Memory B cell (primary cell): ENCODE data around the gene CNN2.
A peak's percentile ranks its signal among the peaks of the same experiment; 100 is the strongest.

Experiments
- ATAC-seq: fragments of 150-1000 bp; cut with Tn5 transposase; 2 replicates; pipeline ENCODE4 v1.10.0; 2021; ENCODE audit warnings: low read depth, mild to moderate bottlenecking, moderate library complexity
- DNase-seq, 2 donors: peaks; one replicate each; pipeline ENCODE4 v3.0.0; 2022; ENCODE audit warnings: low spot score in 2 of 2
- H3K27ac Mint-ChIP-seq: one replicate; pipeline ENCODE4 v1.8.0; 2022; ENCODE audit warnings: mild to moderate bottlenecking, moderate library complexity, mixed read lengths
- H3K27me3 Mint-ChIP-seq: one replicate; pipeline ENCODE4 v1.8.0; 2022; ENCODE audit warnings: mixed read lengths
- H3K36me3 Mint-ChIP-seq: one replicate; pipeline ENCODE4 v1.8.0; 2022; ENCODE audit warnings: mild to moderate bottlenecking, mixed read lengths
- H3K4me1 Mint-ChIP-seq: one replicate; pipeline ENCODE4 v1.8.0; 2022; ENCODE audit warnings: mixed read lengths
- H3K4me3 Mint-ChIP-seq: one replicate; pipeline ENCODE4 v1.8.0; 2022; ENCODE audit warnings: mild to moderate bottlenecking, moderate library complexity, mixed read lengths
- H3K9me3 Mint-ChIP-seq: one replicate; pipeline ENCODE4 v1.8.0; 2022; ENCODE audit warnings: mixed read lengths

Gene CNN2

DNA sequence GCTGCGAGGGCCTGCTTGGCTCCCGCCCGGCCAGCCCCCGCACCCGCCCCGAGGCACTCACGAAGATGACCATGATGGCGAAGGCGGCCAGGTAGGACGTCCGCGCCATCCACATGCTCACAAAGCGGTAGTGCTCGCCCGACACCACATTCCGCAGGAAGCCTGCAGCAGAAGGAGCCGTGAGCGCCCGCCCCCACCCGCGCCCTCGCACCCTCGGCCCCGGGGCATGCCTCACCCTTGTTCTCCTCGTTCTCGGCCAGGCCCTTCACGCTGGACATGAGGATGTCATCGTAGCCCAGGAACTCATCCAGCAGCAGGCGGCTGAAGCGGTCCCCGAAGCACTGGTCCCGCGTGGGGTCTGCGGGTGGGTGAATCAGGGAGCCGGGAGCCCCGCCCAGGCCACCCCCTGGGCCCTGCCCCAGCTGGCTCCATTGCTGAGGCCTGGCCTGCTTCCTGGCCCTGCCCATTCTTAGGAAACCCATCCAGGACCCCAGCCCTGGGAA, 14.5 kb upstream of the CNN2 start:
- ATAC-seq (no peak), DNase-seq (no peak)
- no peaks in the 10 kb centered on the region for H3K27me3 Mint-ChIP-seq
- no peaks in the 10 kb centered on the region for H3K9me3 Mint-ChIP-seq
- H3K36me3 Mint-ChIP-seq, result peaks cover 7% of the 10 kb centered on the region
- H3K4me3 Mint-ChIP-seq, result no peak overlapping the region
- H3K4me1 Mint-ChIP-seq, result peaks cover 8% of the 10 kb centered on the region
- no peak overlapping the region for H3K27ac Mint-ChIP-seq

DNA sequence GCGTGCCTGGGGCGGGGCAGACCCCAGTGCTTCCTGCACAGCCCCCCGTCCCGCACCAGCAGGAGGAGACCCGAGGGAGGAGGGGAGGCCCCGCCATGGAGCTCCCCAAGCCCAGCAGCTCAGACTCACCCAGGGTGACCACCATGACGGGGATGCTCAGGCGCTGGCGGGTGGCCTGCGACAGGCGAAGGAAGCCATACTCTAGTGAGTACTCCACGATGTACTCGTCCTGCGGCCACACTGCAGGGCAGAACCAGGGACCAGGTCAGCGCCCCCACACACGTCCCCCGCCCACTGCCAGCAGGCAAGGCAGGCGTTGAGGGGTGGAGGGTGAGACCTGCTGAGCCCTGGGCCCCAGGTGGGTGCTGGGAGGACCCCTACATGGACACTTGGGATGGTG, 14.1 kb upstream of the CNN2 start:
- peaks cover 12% of the 10 kb centered on the region for H3K4me1 Mint-ChIP-seq
- H3K4me3 Mint-ChIP-seq, result no peak overlapping the region
- H3K9me3 Mint-ChIP-seq, result no peaks in the 10 kb centered on the region
- no peak for ATAC-seq
- DNase-seq, result no peak
- H3K36me3 Mint-ChIP-seq, result peaks cover 4% of the 10 kb centered on the region
- H3K27me3 Mint-ChIP-seq, result no peaks in the 10 kb centered on the region
- no peak overlapping the region for H3K27ac Mint-ChIP-seq

GRCh38 chr19:1013218-1013617, 13.2 kb upstream of the CNN2 start:
- Mint-ChIP-seq H3K9me3 (no peaks in the 10 kb centered on the region), H3K4me3 (no peak overlapping the region), H3K27ac (no peak overlapping the region)

GRCh38 chr19:1014161-1015060, 12.0 kb upstream of the CNN2 start:
- DNase-seq (no peak), ATAC-seq (no peak)
- no peaks in the 10 kb centered on the region for H3K9me3 Mint-ChIP-seq
- no peaks in the 10 kb centered on the region for H3K27me3 Mint-ChIP-seq
- H3K27ac Mint-ChIP-seq, result no peak overlapping the region
- H3K4me3 Mint-ChIP-seq, result no peak overlapping the region
- H3K4me1 Mint-ChIP-seq, result peaks cover 21% of the 10 kb centered on the region
- H3K36me3 Mint-ChIP-seq, result peaks cover 4% of the 10 kb centered on the region

More at GRCh38 chr19:1013218-1013617, 13.2 kb upstream of the CNN2 start:
- DNase-seq (no peak), ATAC-seq (no peak)
- Mint-ChIP-seq H3K27me3 (no peaks in the 10 kb centered on the region), H3K4me1 (peaks cover 19% of the 10 kb centered on the region), H3K36me3 (peaks cover 4% of the 10 kb centered on the region)

DNA sequence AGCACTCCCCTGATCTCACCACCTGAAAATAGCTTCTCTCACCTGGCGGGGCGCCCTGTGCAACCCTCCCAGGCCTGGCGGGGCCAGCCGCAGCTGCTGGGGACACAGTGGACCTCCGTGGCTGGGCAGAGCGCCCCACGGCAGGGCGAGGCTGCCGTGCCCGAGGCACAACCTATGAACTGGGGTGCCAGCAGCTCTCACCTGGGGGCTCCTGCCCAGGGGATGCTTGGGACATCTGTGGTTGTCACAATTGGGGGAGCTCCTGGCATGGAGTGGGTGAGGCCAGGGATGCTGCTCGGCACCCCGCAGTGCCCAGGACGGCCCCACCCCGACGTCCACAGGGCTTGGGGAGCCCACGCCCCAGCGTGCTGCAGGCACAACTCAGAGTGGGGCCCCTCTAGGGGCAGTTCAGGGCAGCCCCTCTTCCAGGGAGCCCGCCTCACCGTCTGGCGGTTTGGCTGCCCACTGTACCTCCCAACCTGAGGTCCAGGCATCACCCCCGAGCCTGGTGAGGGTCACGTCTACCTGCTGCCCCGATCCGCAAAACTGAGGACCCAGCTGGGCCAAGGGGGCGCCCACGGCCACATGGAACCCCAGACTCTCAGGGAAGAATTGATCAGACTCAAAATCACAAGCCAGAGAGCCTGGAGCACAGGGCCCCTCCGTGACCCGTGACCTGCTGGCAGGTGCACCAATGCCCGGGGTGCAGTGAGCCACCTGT, 11.2 kb upstream of the CNN2 start:
- H3K4me1 Mint-ChIP-seq, result peaks cover 24% of the 10 kb centered on the region
- no peaks in the 10 kb centered on the region for H3K27me3 Mint-ChIP-seq
- peaks cover 4% of the 10 kb centered on the region for H3K36me3 Mint-ChIP-seq
- ATAC-seq (no peak), DNase-seq (no peak)
- H3K27ac Mint-ChIP-seq, result no peak overlapping the region
- H3K9me3 Mint-ChIP-seq, result no peaks in the 10 kb centered on the region
- H3K4me3 Mint-ChIP-seq, result no peak overlapping the region

DNA sequence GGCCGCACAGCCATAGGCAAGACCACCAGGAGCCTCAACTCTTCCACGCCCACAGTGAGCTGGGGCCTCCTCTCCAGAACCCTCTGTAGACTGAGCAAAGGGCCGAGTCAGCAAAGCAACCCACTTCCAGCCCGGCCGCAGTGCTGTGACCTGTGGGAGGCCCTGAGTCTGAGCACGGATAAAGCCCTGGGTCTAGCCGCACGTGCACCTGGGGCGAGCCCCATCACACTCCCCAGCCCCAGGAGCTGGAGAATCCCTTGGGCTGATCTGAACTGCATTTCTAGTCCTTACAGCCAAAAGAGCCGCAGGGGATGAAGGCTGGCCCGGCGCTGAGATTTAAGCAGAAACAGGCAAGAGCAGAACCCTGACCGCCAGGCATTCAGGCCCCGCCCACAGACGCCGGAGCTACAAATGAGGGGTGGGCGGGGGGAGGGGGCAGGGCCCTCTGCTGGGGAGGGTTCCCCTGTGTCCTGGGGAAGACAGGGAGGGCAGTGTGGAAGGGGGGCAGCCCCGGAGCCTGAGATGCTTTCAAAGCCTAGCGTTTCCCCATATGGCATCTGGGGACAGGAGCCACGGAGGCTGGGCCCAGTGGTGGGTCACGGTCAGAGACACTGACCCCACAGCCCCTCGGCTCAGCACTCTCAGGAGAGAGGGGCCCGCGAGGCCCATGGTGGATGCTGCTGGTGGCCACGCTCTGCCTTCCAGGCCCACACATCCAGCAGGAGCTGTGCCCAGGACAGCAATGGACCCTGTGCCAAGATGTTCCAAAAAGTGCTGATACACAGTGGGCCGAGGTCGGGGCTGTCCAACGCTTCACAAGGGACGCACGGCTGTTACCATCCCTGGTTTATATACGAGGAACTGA, 10.4 kb upstream of the CNN2 start:
- no peaks in the 10 kb centered on the region for H3K9me3 Mint-ChIP-seq
- H3K4me1 Mint-ChIP-seq, result peaks cover 24% of the 10 kb centered on the region
- peaks cover 4% of the 10 kb centered on the region for H3K36me3 Mint-ChIP-seq
- H3K27ac Mint-ChIP-seq, result no peak overlapping the region
- DNase-seq (no peak), ATAC-seq (no peak)
- H3K4me3 Mint-ChIP-seq, result peak overlapping the region; percentile 80
- H3K27me3 Mint-ChIP-seq, result no peaks in the 10 kb centered on the region

DNA sequence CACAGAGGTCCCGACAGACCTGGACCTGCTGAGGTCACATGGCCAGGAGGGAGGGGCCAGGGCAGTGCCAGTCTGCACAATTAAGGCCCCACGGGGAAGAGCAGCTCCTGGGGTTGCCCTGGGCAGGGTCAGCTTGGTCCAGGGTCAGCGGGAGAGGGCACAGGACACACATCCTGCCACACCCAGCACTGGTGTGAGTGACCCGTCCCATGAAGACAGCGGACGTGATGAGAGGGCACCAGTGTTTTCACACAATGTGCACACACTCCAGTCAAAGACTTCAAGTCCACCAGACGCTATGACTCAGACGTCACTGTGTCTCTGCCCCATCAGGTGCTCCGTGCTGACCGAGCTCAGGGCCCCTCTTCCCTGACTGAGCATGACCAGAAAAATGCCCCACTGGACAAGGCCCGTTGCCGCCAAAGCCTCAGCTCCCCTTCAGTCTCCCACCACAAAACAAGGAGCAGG, 9.7 kb upstream of the CNN2 start:
- H3K27me3 Mint-ChIP-seq, result no peaks in the 10 kb centered on the region
- ATAC-seq (no peak), DNase-seq (no peak)
- no peaks in the 10 kb centered on the region for H3K9me3 Mint-ChIP-seq
- H3K4me3 Mint-ChIP-seq, result peak overlapping the region; percentile 80
- peak overlapping the region; percentile 84 for H3K27ac Mint-ChIP-seq
- H3K36me3 Mint-ChIP-seq, result peaks cover 3% of the 10 kb centered on the region
- peaks cover 30% of the 10 kb centered on the region for H3K4me1 Mint-ChIP-seq

- peaks cover 30% of the 10 kb centered on the region for H3K4me1 Mint-ChIP-seq
These were observed 9.1 kb upstream of the CNN2 start for GRCh38 chr19:1017115-1017905.

DNA sequence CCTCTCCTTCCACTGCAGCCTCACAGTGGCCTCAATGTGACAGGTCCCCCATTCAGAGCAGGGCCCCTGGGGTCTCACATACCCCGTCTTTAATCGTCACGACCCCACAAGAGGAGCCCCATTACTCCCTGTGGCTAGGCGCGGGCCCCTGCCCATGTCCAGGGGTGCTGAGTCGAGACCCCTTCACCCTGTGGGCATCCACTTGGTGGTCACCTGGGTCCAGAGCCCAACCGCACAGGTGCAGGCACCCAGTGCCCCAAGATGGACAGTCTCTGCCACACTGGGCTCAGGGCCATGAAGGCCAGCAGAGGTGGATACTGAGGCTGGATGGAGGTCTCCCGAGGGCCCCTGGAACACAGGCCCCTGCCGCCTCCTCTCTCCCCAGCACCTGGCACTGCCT, 8.5 kb upstream of the CNN2 start:
- Mint-ChIP-seq H3K4me3 (peak overlapping the region; percentile 80), H3K27ac (peak overlapping the region; percentile 84), H3K9me3 (no peaks in the 10 kb centered on the region), H3K36me3 (peaks cover 3% of the 10 kb centered on the region), H3K4me1 (peaks cover 30% of the 10 kb centered on the region), H3K27me3 (no peaks in the 10 kb centered on the region)
- ATAC-seq (no peak), DNase-seq (no peak)

More at GRCh38 chr19:1017115-1017905, 9.1 kb upstream of the CNN2 start:
- ATAC-seq, result no peak
- H3K27me3 Mint-ChIP-seq, result no peaks in the 10 kb centered on the region
- H3K27ac Mint-ChIP-seq, result peak overlapping the region; percentile 84
- DNase-seq, result no peak
- H3K4me3 Mint-ChIP-seq, result peak overlapping the region; percentile 80
- no peaks in the 10 kb centered on the region for H3K9me3 Mint-ChIP-seq
- H3K36me3 Mint-ChIP-seq, result peaks cover 3% of the 10 kb centered on the region

DNA sequence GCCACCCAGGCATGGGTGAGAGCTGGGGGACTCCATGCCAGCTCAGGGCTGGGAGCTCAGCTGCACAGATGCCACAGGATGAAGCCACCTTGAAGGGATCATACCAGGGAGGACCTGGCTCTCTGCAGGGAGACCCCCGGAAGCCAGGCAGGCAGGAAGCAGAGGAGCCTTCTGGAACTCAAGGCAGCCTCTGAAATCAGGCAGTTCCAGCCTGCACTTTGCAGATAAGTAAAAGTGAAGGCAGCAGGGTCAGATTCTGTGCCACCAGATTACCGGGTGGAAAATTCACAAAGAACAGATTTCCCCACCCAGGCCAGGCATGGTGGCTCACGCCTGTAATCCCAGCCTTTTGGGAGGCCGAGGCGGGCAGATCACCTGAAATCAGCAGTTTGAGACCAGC, 8.0 kb upstream of the CNN2 start:
- H3K4me1 Mint-ChIP-seq, result peaks cover 30% of the 10 kb centered on the region
- H3K27ac Mint-ChIP-seq, result peak overlapping the region; percentile 84
- no peak for DNase-seq
- ATAC-seq, result no peak
- H3K36me3 Mint-ChIP-seq, result peaks cover 3% of the 10 kb centered on the region
- peak overlapping the region; percentile 96 for H3K4me3 Mint-ChIP-seq
- no peaks in the 10 kb centered on the region for H3K9me3 Mint-ChIP-seq
- no peaks in the 10 kb centered on the region for H3K27me3 Mint-ChIP-seq

DNA sequence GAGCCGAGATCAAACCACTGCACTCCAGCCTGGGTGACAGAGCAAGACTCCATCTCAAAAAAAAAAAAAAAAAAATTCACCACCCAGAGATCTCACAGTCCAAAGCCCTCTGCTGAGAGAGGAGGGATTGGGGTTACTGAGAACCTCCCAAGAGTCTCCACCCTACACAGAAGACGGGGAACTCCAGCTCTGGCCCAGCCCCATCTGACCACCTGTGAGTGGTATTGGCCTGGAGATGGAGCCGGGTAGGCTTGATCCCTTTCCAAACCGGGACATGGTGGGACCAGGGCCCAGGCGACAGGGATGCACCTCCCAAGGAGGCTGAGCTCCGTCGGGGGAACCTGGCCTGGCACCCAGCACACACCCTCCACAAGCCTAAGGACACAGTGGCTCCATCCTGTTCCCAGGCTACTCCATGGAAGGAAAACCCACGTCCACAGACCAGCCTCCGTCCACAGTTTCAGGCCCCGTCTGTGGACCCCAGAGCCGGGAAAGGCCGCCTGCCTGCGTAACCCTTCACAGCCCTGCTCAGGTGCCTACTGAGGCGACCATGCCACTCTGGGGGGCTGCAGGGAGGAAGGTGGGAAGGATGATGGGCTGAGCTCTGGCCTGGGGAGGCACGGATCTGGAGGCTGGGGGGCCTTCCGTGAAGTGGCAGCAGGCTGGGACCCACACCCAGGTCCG, 7.3 kb upstream of the CNN2 start:
- peaks cover 3% of the 10 kb centered on the region for H3K36me3 Mint-ChIP-seq
- peak overlapping the region; percentile 96 for H3K4me3 Mint-ChIP-seq
- no peaks in the 10 kb centered on the region for H3K27me3 Mint-ChIP-seq
- H3K27ac Mint-ChIP-seq, result peak overlapping the region; percentile 68
- peaks cover 30% of the 10 kb centered on the region for H3K4me1 Mint-ChIP-seq
- no peaks in the 10 kb centered on the region for H3K9me3 Mint-ChIP-seq
- no peak for DNase-seq
- ATAC-seq, result no peak

GRCh38 chr19:1019616-1019961, 6.8 kb upstream of the CNN2 start:
- H3K27me3 Mint-ChIP-seq, result no peaks in the 10 kb centered on the region
- peaks cover 3% of the 10 kb centered on the region for H3K36me3 Mint-ChIP-seq
- H3K27ac Mint-ChIP-seq, result peak overlapping the region; percentile 100
- no peak for ATAC-seq
- peak overlapping the region; percentile 96 for H3K4me3 Mint-ChIP-seq
- no peak for DNase-seq
- peaks cover 30% of the 10 kb centered on the region for H3K4me1 Mint-ChIP-seq
- no peaks in the 10 kb centered on the region for H3K9me3 Mint-ChIP-seq
